Measurements from ENCODE around the gene FEM1A. TPM values are rescaled to one million over a fixed set of nuclear protein-coding genes. Genes with fewer than 3 reads are reported as not detected.

The FEM1A gene
- total RNA-seq, 6 experiments from 2014 or later: 4.7 to 11.9 (median 5.6) TPM

- Histone ChIP-seq H3K27ac (no peak overlapping the region), H3K4me1 (peaks cover 0 to 14% (median 4%) of the 10 kb centered on the region in 4 donors), H3K27me3 (no peaks in the 10 kb centered on the region), H3K36me3 (peaks cover 0 to 5% (median under 1%) of the 10 kb centered on the region in 4 donors), H3K9me3 (no peaks in the 10 kb centered on the region), H3K4me3 (no peak overlapping the region)
- TF ChIP-seq, protein P1, sequence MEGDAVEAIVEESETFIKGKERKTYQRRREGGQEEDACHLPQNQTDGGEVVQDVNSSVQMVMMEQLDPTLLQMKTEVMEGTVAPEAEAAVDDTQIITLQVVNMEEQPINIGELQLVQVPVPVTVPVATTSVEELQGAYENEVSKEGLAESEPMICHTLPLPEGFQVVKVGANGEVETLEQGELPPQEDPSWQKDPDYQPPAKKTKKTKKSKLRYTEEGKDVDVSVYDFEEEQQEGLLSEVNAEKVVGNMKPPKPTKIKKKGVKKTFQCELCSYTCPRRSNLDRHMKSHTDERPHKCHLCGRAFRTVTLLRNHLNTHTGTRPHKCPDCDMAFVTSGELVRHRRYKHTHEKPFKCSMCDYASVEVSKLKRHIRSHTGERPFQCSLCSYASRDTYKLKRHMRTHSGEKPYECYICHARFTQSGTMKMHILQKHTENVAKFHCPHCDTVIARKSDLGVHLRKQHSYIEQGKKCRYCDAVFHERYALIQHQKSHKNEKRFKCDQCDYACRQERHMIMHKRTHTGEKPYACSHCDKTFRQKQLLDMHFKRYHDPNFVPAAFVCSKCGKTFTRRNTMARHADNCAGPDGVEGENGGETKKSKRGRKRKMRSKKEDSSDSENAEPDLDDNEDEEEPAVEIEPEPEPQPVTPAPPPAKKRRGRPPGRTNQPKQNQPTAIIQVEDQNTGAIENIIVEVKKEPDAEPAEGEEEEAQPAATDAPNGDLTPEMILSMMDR (IDR thresholded peaks at IDR 0.05): no peak
- no peak for TF ChIP-seq POLR2A (IDR thresholded peaks at IDR 0.05)
- no peak for DNase-seq
- ATAC-seq: no peak
- intact Hi-C loops (cut with DNase I): no loop called here
- 50% methylated on average over 2 of the region's 6 CpGs for WGBS (ENCODE audit: insufficient coverage, low coverage, low lambda C conversion rate, missing lambda C conversion rate)
Measured at GRCh38 chr19:4823577-4823976, 32.0 kb downstream of the FEM1A start.

GRCh38 chr19:4829001-4829712, 37.6 kb downstream of the FEM1A start:
- Histone ChIP-seq H3K36me3 (no peaks in the 10 kb centered on the region), H3K27ac (peak overlapping the region; percentile 94 to 100 (median 94)), H3K27me3 (no peaks in the 10 kb centered on the region), H3K9me3 (no peaks in the 10 kb centered on the region), H3K4me1 (peaks cover 0 to 34% (median 9%) of the 10 kb centered on the region in 4 donors), H3K4me3 (peak overlapping the region; percentile 66 to 97 (median 87))
- ATAC-seq (peak; percentile 61 to 73 (median 68)), DNase-seq (peak; percentile 70 to 85 (median 83))
- TF ChIP-seq, protein P1 (IDR thresholded peaks at IDR 0.05): peak; percentile 15 to 39 (median 26)
- no peak for TF ChIP-seq POLR2A (IDR thresholded peaks at IDR 0.05)
- WGBS (ENCODE audit: insufficient coverage, low coverage, low lambda C conversion rate, missing lambda C conversion rate): 17% methylated on average over 10 of the region's 16 CpGs
- intact Hi-C loops (cut with DNase I): no loop called here

- DNase-seq: no peak
- H3K27ac ChIP-seq: peak overlapping the region; percentile 94 to 100 (median 94)
- ATAC-seq: no peak
- TF ChIP-seq, protein P1 (IDR thresholded peaks at IDR 0.05): no peak
- TF ChIP-seq POLR2A (IDR thresholded peaks at IDR 0.05): no peak
- no peaks in the 10 kb centered on the region for H3K36me3 ChIP-seq
- intact Hi-C loops (cut with DNase I): no loop called here
- WGBS (ENCODE audit: insufficient coverage, low coverage, low lambda C conversion rate, missing lambda C conversion rate): 49% methylated on average over 6 of the region's 6 CpGs
- peaks cover 0 to 34% (median 9%) of the 10 kb centered on the region in 4 donors for H3K4me1 ChIP-seq
- H3K9me3 ChIP-seq: no peaks in the 10 kb centered on the region
- H3K4me3 ChIP-seq: peak overlapping the region; percentile 66 to 97 (median 87)
- H3K27me3 ChIP-seq: no peaks in the 10 kb centered on the region
Measured at GRCh38 chr19:4830332-4830731, 38.8 kb downstream of the FEM1A start.

DNA sequence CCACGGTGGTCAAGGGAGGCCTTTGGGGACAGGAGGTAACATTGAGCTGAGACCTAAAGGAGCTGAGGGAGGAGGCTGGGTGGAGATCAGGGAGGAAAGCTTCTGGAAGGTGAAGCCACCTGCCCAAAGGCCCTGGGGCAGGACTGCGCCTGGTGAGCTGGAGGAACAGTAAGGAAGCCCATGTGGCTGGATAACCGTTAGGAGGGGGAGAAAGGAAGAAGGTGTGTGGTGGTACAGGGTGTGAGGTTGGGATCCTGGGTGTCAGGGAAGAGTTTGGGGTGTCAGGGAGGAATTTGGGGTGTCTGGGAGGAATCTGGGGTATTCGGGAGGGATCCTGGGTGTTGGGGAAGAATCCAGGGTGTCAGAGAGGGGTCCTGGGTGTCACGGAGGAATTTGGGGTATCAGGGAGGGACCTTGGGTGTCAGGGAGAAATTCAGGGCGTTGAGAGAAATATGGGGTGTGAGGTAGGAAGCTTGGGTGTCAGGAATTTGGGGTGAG, 39.3 kb downstream of the FEM1A start:
- peak overlapping the region; percentile 66 to 97 (median 87) for H3K4me3 ChIP-seq
- DNase-seq (no peak), ATAC-seq (peak in 3 of 4 donors; percentile 2 to 7 (median 4))
- no peaks in the 10 kb centered on the region for H3K36me3 ChIP-seq
- no peaks in the 10 kb centered on the region for H3K9me3 ChIP-seq
- H3K27ac ChIP-seq: peak overlapping the region; percentile 94 to 100 (median 94)
- no peaks in the 10 kb centered on the region for H3K27me3 ChIP-seq
- intact Hi-C loops (cut with DNase I): no loop called here
- TF ChIP-seq, protein P1 (IDR thresholded peaks at IDR 0.05): no peak
- TF ChIP-seq POLR2A (IDR thresholded peaks at IDR 0.05): no peak
- H3K4me1 ChIP-seq: peaks cover 0 to 34% (median 9%) of the 10 kb centered on the region in 4 donors
- 10% methylated on average over 6 of the region's 6 CpGs for WGBS (ENCODE audit: insufficient coverage, low coverage, low lambda C conversion rate, missing lambda C conversion rate)

Measured in right lobe of liver (tissue), 6 donors.